HG03442 (cell line): ENCODE data around the gene EMD.
"Not testable (repeated sequence)": the region's sequence is repeated elsewhere in the genome, so short reads cannot be mapped to it uniquely, and the experiment has no call there.

Experiments used
- ATAC-seq: cut with Tn5 transposase; IDR thresholded peaks from one replicate; pipeline ENCODE4 v1.9.1; 2021; ENCODE audit warnings: mild to moderate bottlenecking, moderate library complexity; ENCODE audit not compliant: unreplicated experiment

EMD gene

GRCh38 chrX:154389812-154390747 lies 11.0 kb downstream of the EMD start:
- peak; percentile 67 for ATAC-seq

- not testable (repeated sequence) for ATAC-seq
Measured at GRCh38 chrX:154396363-154396762, 17.3 kb downstream of the EMD start.

- peak; percentile 33 for ATAC-seq
Measured at GRCh38 chrX:154396973-154397887, 18.1 kb downstream of the EMD start.

- ATAC-seq, result peak; percentile 75
Measured at GRCh38 chrX:154397888-154398667, 19.0 kb downstream of the EMD start, which contains the start of gene RPL10. Gene RPL10, plus strand, starts transcription at chrX:154398377. Its CDS starts 143 bp downstream, at chrX:154398520.

GRCh38 chrX:154398668-154399526 lies 19.8 kb downstream of the EMD start:
- peak; percentile 19 for ATAC-seq

- ATAC-seq, result no peak
Measured at GRCh38 chrX:154399527-154400368, 20.7 kb downstream of the EMD start.

GRCh38 chrX:154400369-154400817 lies 21.3 kb downstream of the EMD start:
- not testable (repeated sequence) for ATAC-seq

GRCh38 chrX:154401045-154401799 lies 22.1 kb downstream of the EMD start:
- ATAC-seq, result no peak

- ATAC-seq, result no peak
Measured at GRCh38 chrX:154401918-154402621, 23.0 kb downstream of the EMD start.

- no peak for ATAC-seq
Measured at GRCh38 chrX:154402622-154403127, 23.6 kb downstream of the EMD start.

GRCh38 chrX:154403192-154403591 lies 24.1 kb downstream of the EMD start:
- no peak for ATAC-seq

- ATAC-seq, result no peak
Measured at GRCh38 chrX:154403858-154404257, 24.8 kb downstream of the EMD start.

GRCh38 chrX:154404625-154405192 lies 25.6 kb downstream of the EMD start:
- ATAC-seq, result no peak

GRCh38 chrX:154408659-154409221 lies 29.6 kb downstream of the EMD start:
- peak; percentile 8 for ATAC-seq

- ATAC-seq, result peak; percentile 39
Measured at GRCh38 chrX:154409222-154409871, 30.3 kb downstream of the EMD start, which contains the start of gene DNASE1L1. Gene DNASE1L1, minus strand, starts transcription at chrX:154409254. Its CDS starts 3,686 bp downstream, at chrX:154405568.

- ATAC-seq, result peak; percentile 45
Measured at GRCh38 chrX:154411981-154412340, 32.9 kb downstream of the EMD start.
